B cell (primary cell): Measurements from ENCODE around the gene EGFLAM.

ENCODE experiments used
- EZH2 ChIP-seq: IDR thresholded peaks from 2 replicates; pipeline ENCODE4 v1.6.1; 2012; ENCODE audit warnings: borderline replicate concordance, low read depth, mild to moderate bottlenecking, moderate library complexity, low read length; ENCODE audit not compliant: insufficient read depth, poor library complexity, severe bottlenecking
- TF ChIP-seq, protein P1 (sequence below): fragments of 200-600 bp; IDR thresholded peaks from one replicate; pipeline ENCODE4 v1.8.0; 2022; ENCODE audit warnings: antibody characterized with exemption, mild to moderate bottlenecking

DNA sequence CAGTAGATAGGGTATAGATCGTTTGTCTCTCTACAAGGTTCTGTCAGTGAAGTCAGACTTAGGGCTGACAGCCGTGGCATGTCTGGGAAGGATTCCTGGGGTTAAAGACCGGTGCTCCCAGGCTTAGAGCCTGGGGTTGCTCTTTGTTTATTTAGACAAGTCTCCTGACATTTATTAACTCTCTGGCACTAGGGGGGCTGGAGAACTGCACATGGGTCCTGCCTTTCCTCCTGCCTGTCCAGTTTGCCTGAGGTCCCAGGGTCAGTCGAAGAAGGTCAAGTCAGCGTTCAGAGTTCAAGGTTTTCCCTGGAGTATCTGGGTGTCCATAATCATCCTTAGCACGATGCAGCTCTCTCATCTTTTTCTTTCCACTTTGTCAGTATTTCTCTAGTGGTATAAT, 5.6 kb downstream of the EGFLAM start:
- TF ChIP-seq, protein P1, sequence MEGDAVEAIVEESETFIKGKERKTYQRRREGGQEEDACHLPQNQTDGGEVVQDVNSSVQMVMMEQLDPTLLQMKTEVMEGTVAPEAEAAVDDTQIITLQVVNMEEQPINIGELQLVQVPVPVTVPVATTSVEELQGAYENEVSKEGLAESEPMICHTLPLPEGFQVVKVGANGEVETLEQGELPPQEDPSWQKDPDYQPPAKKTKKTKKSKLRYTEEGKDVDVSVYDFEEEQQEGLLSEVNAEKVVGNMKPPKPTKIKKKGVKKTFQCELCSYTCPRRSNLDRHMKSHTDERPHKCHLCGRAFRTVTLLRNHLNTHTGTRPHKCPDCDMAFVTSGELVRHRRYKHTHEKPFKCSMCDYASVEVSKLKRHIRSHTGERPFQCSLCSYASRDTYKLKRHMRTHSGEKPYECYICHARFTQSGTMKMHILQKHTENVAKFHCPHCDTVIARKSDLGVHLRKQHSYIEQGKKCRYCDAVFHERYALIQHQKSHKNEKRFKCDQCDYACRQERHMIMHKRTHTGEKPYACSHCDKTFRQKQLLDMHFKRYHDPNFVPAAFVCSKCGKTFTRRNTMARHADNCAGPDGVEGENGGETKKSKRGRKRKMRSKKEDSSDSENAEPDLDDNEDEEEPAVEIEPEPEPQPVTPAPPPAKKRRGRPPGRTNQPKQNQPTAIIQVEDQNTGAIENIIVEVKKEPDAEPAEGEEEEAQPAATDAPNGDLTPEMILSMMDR: no peak
- TF ChIP-seq EZH2: no peak
